ENCODE measurements around the gene YPEL5.

DNA sequence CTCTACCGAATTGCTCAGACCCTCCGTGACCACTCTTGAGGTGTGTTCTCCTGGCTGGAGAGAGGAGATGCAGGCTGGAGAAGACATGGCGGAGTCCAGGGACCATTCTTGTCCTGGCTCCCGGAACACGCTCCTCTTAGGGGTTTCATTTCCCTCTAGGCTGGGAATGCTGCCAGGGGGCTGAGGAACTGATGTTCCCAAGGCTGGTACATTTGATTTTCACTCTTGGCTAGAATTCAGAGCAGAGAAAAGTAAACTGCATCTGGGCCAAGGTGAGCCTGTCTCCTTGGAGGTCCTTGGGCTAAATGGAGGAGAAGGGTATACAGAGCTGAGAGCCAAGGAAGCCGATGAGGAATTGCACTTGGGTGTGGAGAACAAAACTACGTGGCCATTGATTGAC, 56.3 kb downstream of the YPEL5 start:
- TF ChIP-seq, protein P1, sequence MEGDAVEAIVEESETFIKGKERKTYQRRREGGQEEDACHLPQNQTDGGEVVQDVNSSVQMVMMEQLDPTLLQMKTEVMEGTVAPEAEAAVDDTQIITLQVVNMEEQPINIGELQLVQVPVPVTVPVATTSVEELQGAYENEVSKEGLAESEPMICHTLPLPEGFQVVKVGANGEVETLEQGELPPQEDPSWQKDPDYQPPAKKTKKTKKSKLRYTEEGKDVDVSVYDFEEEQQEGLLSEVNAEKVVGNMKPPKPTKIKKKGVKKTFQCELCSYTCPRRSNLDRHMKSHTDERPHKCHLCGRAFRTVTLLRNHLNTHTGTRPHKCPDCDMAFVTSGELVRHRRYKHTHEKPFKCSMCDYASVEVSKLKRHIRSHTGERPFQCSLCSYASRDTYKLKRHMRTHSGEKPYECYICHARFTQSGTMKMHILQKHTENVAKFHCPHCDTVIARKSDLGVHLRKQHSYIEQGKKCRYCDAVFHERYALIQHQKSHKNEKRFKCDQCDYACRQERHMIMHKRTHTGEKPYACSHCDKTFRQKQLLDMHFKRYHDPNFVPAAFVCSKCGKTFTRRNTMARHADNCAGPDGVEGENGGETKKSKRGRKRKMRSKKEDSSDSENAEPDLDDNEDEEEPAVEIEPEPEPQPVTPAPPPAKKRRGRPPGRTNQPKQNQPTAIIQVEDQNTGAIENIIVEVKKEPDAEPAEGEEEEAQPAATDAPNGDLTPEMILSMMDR (IDR thresholded peaks at IDR 0.05 in 2 of 3, conservative IDR thresholded peaks at IDR 0.05 in 1 of 3; ENCODE audit: borderline replicate concordance in 1 of 3, insufficient read depth in 1 of 3, low read depth in 2 of 3, low read length in 2 of 3), result no peak
- no peak for TF ChIP-seq CBX3 (IDR thresholded peaks at IDR 0.05; ENCODE audit: low read depth)
- TF ChIP-seq POLR2AphosphoS5 (IDR thresholded peaks at IDR 0.05; ENCODE audit: low read depth, low read length), result no peak

Measured in HCT116 (cell line).